Liver (tissue), 3 donors: ENCODE data around the gene MRPL58.

Source experiments
- EGR1 ChIP-seq, 2 donors: IDR thresholded peaks; 2 replicates each; pipeline ENCODE4 v1.6.1; 2016 to 2018; ENCODE audit warnings: antibody characterized with exemption in 2 of 2, low read depth in 2 of 2
- FOXA1 ChIP-seq: IDR thresholded peaks from 2 replicates; pipeline ENCODE4 v1.6.1; 2016; ENCODE audit warnings: antibody characterized with exemption
- GABPA ChIP-seq, 2 donors: IDR thresholded peaks in 1 of 2; conservative IDR thresholded peaks in 1 of 2; 2 replicates each; pipeline ENCODE4 v1.6.1; 2016; ENCODE audit warnings: antibody characterized with exemption in 2 of 2, mild to moderate bottlenecking in 1 of 2, moderate library complexity in 1 of 2
- HNF4G ChIP-seq: IDR thresholded peaks from 2 replicates; pipeline ENCODE4 v1.6.1; 2016; ENCODE audit warnings: antibody characterized with exemption
- NR2F2 ChIP-seq: IDR thresholded peaks from 2 replicates; pipeline ENCODE4 v1.6.1; 2016; ENCODE audit warnings: antibody characterized with exemption
- RAD21 ChIP-seq, 2 donors: IDR thresholded peaks; 2 replicates each; pipeline ENCODE4 v1.6.1; 2016; ENCODE audit warnings: antibody characterized with exemption in 2 of 2, mild to moderate bottlenecking in 2 of 2
- SP1 ChIP-seq: IDR thresholded peaks from 2 replicates; pipeline ENCODE4 v1.6.1; 2018; ENCODE audit warnings: antibody characterized with exemption, mild to moderate bottlenecking
- TAF1 ChIP-seq: conservative IDR thresholded peaks from 2 replicates; pipeline ENCODE4 v1.6.1; 2016; ENCODE audit warnings: antibody characterized with exemption, mild to moderate bottlenecking
- TF ChIP-seq, protein P1 (sequence below): IDR thresholded peaks from 2 replicates; pipeline ENCODE4 v1.6.1; 2016; ENCODE audit warnings: antibody characterized with exemption
- TF ChIP-seq, protein P2 (sequence below): fragments of 150-350 bp; IDR thresholded peaks from 2 replicates; pipeline ENCODE4 v1.5.1; 2017; ENCODE audit warnings: improper control_type of control experiment, low read depth, low read length; ENCODE audit not compliant: missing input control
- TF ChIP-seq, protein P3 (sequence below): IDR thresholded peaks from 2 replicates; pipeline ENCODE4 v1.6.1; 2016; ENCODE audit warnings: antibody characterized with exemption
- TF ChIP-seq, protein P4 (sequence below): IDR thresholded peaks from 2 replicates; pipeline ENCODE4 v1.6.1; 2016; ENCODE audit warnings: antibody characterized with exemption, mild to moderate bottlenecking
- TF ChIP-seq, protein P5 (sequence below): IDR thresholded peaks from 2 replicates; pipeline ENCODE4 v1.6.1; 2016; ENCODE audit warnings: antibody characterized with exemption
- donor health status: healthy.
- donor health status: healthy.

DNA sequence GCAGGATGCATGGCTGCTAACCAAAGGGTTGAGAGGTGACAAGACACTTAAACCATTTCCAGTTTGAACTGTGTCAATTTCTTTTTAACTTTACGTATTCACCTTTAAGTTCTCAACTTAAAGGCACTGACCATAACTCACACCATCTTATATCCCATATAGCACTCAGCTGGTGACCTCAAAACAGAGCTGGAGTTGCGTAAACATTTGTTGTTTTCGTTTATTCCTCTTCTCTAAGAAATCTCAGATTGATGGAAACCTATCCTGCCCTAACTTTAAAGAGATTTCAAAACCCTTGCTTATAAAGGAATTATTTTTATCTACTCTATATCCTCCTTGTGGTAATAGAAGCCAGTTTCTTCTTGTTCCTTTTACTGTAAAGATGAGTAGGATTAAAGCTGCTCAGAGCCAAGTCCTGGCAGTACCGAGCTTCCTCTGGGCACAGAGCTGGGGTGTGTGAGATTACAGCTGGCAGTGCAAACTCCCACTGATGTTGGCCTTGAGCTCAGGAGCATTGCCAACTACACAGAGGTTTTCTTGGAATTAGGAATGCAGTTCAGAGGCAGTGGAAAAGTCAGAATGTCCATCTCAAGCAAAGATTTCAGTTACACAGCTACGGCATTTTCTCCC, 35.9 kb downstream of the MRPL58 start:
- TF ChIP-seq, protein P1, sequence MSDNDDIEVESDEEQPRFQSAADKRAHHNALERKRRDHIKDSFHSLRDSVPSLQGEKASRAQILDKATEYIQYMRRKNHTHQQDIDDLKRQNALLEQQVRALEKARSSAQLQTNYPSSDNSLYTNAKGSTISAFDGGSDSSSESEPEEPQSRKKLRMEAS, result no peak
- TF ChIP-seq, protein P2, sequence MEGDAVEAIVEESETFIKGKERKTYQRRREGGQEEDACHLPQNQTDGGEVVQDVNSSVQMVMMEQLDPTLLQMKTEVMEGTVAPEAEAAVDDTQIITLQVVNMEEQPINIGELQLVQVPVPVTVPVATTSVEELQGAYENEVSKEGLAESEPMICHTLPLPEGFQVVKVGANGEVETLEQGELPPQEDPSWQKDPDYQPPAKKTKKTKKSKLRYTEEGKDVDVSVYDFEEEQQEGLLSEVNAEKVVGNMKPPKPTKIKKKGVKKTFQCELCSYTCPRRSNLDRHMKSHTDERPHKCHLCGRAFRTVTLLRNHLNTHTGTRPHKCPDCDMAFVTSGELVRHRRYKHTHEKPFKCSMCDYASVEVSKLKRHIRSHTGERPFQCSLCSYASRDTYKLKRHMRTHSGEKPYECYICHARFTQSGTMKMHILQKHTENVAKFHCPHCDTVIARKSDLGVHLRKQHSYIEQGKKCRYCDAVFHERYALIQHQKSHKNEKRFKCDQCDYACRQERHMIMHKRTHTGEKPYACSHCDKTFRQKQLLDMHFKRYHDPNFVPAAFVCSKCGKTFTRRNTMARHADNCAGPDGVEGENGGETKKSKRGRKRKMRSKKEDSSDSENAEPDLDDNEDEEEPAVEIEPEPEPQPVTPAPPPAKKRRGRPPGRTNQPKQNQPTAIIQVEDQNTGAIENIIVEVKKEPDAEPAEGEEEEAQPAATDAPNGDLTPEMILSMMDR, result no peak
- TF ChIP-seq, protein P3, sequence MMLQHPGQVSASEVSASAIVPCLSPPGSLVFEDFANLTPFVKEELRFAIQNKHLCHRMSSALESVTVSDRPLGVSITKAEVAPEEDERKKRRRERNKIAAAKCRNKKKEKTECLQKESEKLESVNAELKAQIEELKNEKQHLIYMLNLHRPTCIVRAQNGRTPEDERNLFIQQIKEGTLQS, result no peak
- TF ChIP-seq, protein P4, sequence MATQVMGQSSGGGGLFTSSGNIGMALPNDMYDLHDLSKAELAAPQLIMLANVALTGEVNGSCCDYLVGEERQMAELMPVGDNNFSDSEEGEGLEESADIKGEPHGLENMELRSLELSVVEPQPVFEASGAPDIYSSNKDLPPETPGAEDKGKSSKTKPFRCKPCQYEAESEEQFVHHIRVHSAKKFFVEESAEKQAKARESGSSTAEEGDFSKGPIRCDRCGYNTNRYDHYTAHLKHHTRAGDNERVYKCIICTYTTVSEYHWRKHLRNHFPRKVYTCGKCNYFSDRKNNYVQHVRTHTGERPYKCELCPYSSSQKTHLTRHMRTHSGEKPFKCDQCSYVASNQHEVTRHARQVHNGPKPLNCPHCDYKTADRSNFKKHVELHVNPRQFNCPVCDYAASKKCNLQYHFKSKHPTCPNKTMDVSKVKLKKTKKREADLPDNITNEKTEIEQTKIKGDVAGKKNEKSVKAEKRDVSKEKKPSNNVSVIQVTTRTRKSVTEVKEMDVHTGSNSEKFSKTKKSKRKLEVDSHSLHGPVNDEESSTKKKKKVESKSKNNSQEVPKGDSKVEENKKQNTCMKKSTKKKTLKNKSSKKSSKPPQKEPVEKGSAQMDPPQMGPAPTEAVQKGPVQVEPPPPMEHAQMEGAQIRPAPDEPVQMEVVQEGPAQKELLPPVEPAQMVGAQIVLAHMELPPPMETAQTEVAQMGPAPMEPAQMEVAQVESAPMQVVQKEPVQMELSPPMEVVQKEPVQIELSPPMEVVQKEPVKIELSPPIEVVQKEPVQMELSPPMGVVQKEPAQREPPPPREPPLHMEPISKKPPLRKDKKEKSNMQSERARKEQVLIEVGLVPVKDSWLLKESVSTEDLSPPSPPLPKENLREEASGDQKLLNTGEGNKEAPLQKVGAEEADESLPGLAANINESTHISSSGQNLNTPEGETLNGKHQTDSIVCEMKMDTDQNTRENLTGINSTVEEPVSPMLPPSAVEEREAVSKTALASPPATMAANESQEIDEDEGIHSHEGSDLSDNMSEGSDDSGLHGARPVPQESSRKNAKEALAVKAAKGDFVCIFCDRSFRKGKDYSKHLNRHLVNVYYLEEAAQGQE, result no peak
- TF ChIP-seq TAF1, result no peak
- no peak for TF ChIP-seq FOXA1
- TF ChIP-seq SP1, result peak; percentile 26
- TF ChIP-seq EGR1 (IDR thresholded peaks at IDR 0.05; ENCODE audit: low read depth in 2 of 2), result no peak
- TF ChIP-seq GABPA (IDR thresholded peaks at IDR 0.05 in 1 of 2, conservative IDR thresholded peaks at IDR 0.05 in 1 of 2), result no peak
- TF ChIP-seq, protein P5, sequence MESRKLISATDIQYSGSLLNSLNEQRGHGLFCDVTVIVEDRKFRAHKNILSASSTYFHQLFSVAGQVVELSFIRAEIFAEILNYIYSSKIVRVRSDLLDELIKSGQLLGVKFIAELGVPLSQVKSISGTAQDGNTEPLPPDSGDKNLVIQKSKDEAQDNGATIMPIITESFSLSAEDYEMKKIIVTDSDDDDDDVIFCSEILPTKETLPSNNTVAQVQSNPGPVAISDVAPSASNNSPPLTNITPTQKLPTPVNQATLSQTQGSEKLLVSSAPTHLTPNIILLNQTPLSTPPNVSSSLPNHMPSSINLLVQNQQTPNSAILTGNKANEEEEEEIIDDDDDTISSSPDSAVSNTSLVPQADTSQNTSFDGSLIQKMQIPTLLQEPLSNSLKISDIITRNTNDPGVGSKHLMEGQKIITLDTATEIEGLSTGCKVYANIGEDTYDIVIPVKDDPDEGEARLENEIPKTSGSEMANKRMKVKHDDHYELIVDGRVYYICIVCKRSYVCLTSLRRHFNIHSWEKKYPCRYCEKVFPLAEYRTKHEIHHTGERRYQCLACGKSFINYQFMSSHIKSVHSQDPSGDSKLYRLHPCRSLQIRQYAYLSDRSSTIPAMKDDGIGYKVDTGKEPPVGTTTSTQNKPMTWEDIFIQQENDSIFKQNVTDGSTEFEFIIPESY, result no peak
- peak in 1 of 2 donors; percentile 22 for TF ChIP-seq RAD21 (IDR thresholded peaks at IDR 0.05)
- no peak for TF ChIP-seq HNF4G
- TF ChIP-seq NR2F2, result no peak
